Measurements from ENCODE around the gene EXOSC3.

The EXOSC3 gene

GRCh38 chr9:37739222-37739621 lies 45.6 kb downstream of the EXOSC3 start:
- in situ Hi-C loops (cut with HindIII; ENCODE audit: low sequenced_read_pairs): no loop called here

- in situ Hi-C loops (cut with HindIII; ENCODE audit: low sequenced_read_pairs): no loop called here
Observed at GRCh38 chr9:37732952-37733351, 51.9 kb downstream of the EXOSC3 start.

- in situ Hi-C loops (cut with HindIII; ENCODE audit: low sequenced_read_pairs): no loop called here
Observed at GRCh38 chr9:37732086-37732741, 52.6 kb downstream of the EXOSC3 start.

GRCh38 chr9:37730839-37731238 lies 54.0 kb downstream of the EXOSC3 start:
- in situ Hi-C loops (cut with HindIII; ENCODE audit: low sequenced_read_pairs): no loop called here

GRCh38 chr9:37730256-37730655 lies 54.6 kb downstream of the EXOSC3 start:
- in situ Hi-C loops (cut with HindIII; ENCODE audit: low sequenced_read_pairs): no loop called here
